GM12878 (cell line): Measurements from ENCODE around the gene ANKRD24. TPM values are rescaled to one million over a fixed set of nuclear protein-coding genes. Genes with fewer than 3 reads are reported as not detected.
"Not testable (repeated sequence)": the region's sequence is repeated elsewhere in the genome, so short reads cannot be mapped to it uniquely, and the experiment has no call there.

Experiments used
- ATAC-seq: fragments of 200-7000 bp; cut with Tn5 transposase; 3 replicates; pipeline ENCODE4 v1.9.1; 2020; ENCODE audit warnings: mild to moderate bottlenecking, moderate library complexity
- BruUV-seq: library from RNA; stranded (reverse); fragments of 400-500 nt; replicated peaks from 2 replicates; lab custom pipeline; 2021; lab: Mats Ljungman, UMichigan
- CTCF ChIA-PET: fragments of 300-600 bp; sonication (Branson Sonifier 250); formaldehyde crosslinking; extraction: SDS; loops from one replicate; lab custom pipeline; 2021; ENCODE audit warnings: inconsistent platforms; lab: Yijun Ruan, JAX
- POLR2A ChIA-PET: fragments of 350-600 bp; formaldehyde crosslinking; extraction: SDS; loops from one replicate; lab custom pipeline; 2021; ENCODE audit warnings: inconsistent platforms; lab: Charles Lee
- RAD21 ChIA-PET: fragments of 300-600 bp; sonication (Branson Sonifier 250); formaldehyde crosslinking; loops from one replicate; lab custom pipeline; 2023; ENCODE audit warnings: antibody characterized with exemption; ENCODE audit not compliant: unreplicated experiment; lab: Charles Lee
- SMC1A ChIA-PET: fragments of 300-600 bp; sonication (Branson Sonifier 250); formaldehyde crosslinking; loops from one replicate; lab custom pipeline; 2023; ENCODE audit not compliant: unreplicated experiment, uncharacterized antibody; lab: Charles Lee
- DNase-seq: peaks from one replicate; pipeline ENCODE4 v3.0.0-alpha.2; 2011; ENCODE audit warnings: low read depth, low spot score
- FAIRE-seq: peaks from 3 replicates; lab custom pipeline; 2011; peaks lifted over from hg19 to GRCh38; lab: Jason Lieb, UNC
- H2AFZ ChIP-seq: 2 replicates; pipeline ENCODE4 v1.6.0; 2011; ENCODE audit warnings: low read depth, low read length, control low read depth; ENCODE audit not compliant: control insufficient read depth
- H3K27ac ChIP-seq: 2 replicates; pipeline ENCODE4 v1.5.1; 2011; ENCODE audit warnings: control low read depth; ENCODE audit not compliant: control insufficient read depth, insufficient read depth
- H3K27me3 ChIP-seq, 2 experiments: replicated peaks in 1 of 2; 2 replicates each; pipeline versions ENCODE4 v1.6.0 to v1.6.1; 2011; ENCODE audit warnings: low read length in 1 of 2; ENCODE audit not compliant: control insufficient read depth in 2 of 2, insufficient read depth in 2 of 2
- H3K36me3 ChIP-seq, 2 experiments: 2 replicates each; pipeline ENCODE4 v1.5.1; 2011; ENCODE audit warnings: low read length in 1 of 2; ENCODE audit not compliant: control insufficient read depth in 2 of 2, insufficient read depth in 2 of 2
- H3K4me1 ChIP-seq: 2 replicates; pipeline ENCODE4 v1.6.1; 2011; ENCODE audit warnings: mild to moderate bottlenecking, low read length, moderate library complexity, mixed read lengths; ENCODE audit not compliant: control insufficient read depth, insufficient read depth
- H3K4me2 ChIP-seq: 2 replicates; pipeline ENCODE4 v1.6.0; 2011; ENCODE audit warnings: control low read depth; ENCODE audit not compliant: control insufficient read depth, insufficient read depth
- H3K4me3 ChIP-seq: fragments of 200-600 bp; sonication (generic); 2 replicates; pipeline ENCODE4 v1.5.1; 2016
- H3K79me2 ChIP-seq: 2 replicates; pipeline ENCODE4 v1.6.0; 2011; ENCODE audit warnings: low read length; ENCODE audit not compliant: control insufficient read depth, insufficient read depth
- H3K9ac ChIP-seq: 2 replicates; pipeline ENCODE4 v1.8.0; 2011; ENCODE audit warnings: low read length, control low read depth, mixed read lengths; ENCODE audit not compliant: control insufficient read depth, insufficient read depth
- H3K9me3 ChIP-seq: replicated peaks from 3 replicates; pipeline ENCODE4 v1.5.1; 2011; ENCODE audit warnings: mild to moderate bottlenecking, low read length; ENCODE audit not compliant: control insufficient read depth, insufficient read depth
- H4K20me1 ChIP-seq: 2 replicates; pipeline ENCODE4 v1.6.0; 2011; ENCODE audit not compliant: control insufficient read depth, insufficient read depth
- BHLHE40 ChIP-seq, 2 experiments: fragments of 450-650 bp in 1 of 2; IDR thresholded peaks; 2 replicates each; pipeline ENCODE4 v1.6.1; 2011 to 2017; ENCODE audit warnings: low read depth in 2 of 2, borderline replicate concordance in 1 of 2, improper control_type of control experiment in 1 of 2, low read length in 1 of 2, mild to moderate bottlenecking in 1 of 2
- EP300 ChIP-seq, 2 experiments: fragments of 150-350 bp in 1 of 2; IDR thresholded peaks; 2 replicates each; pipeline ENCODE4 v1.6.1; 2011 to 2012; ENCODE audit warnings: low read depth in 2 of 2, low read length in 2 of 2, borderline replicate concordance in 1 of 2, improper control_type of control experiment in 1 of 2, inconsistent platforms in 1 of 2; ENCODE audit not compliant: control insufficient read depth in 1 of 2
- NR2C1 ChIP-seq: fragments of 450-650 bp; IDR thresholded peaks from 2 replicates; pipeline ENCODE4 v1.6.1; 2017; ENCODE audit warnings: antibody characterized with exemption, mild to moderate bottlenecking, moderate library complexity
- SPI1 ChIP-seq: IDR thresholded peaks from 2 replicates; pipeline ENCODE4 v1.6.1; 2011; ENCODE audit warnings: low read depth, mild to moderate bottlenecking, low read length, moderate library complexity, borderline replicate concordance; ENCODE audit not compliant: insufficient read depth
- STAT3 ChIP-seq: IDR thresholded peaks from 2 replicates; pipeline ENCODE4 v1.6.1; 2011; ENCODE audit warnings: low read depth, low read length, improper control_type of control experiment
- ZSCAN29 ChIP-seq: fragments of 450-650 bp; IDR thresholded peaks from 2 replicates; pipeline ENCODE4 v1.6.1; 2017; ENCODE audit warnings: mild to moderate bottlenecking, moderate library complexity
- WGBS: methylation state at CpG from one replicate; pipeline ENCODE4 v1.1.6; 2016; ENCODE audit warnings: low lambda C conversion rate; ENCODE audit not compliant: insufficient replicate concordance, insufficient coverage; ENCODE audit errors: missing lambda C conversion rate; 5-methylcytosine and 5-hydroxymethylcytosine counted together
- in situ Hi-C: fragments of 300-500 bp; cut with MboI; formaldehyde crosslinking; loops from 9 replicates; pipeline ENCODE4 v1.14.3; 2018; ENCODE audit warnings: mixed read lengths
- intact Hi-C: fragments of 100-400 bp; cut with micrococcal nuclease; formaldehyde crosslinking; loops from one replicate; pipeline ENCODE4 v1.14.2; 2022; ENCODE audit not compliant: unreplicated experiment
- polyA plus RNA-seq, 11 experiments: library from polyadenylated mRNA; depleted of rRNA in 4 of 11; unstranded in 6 of 11; stranded (reverse) in 5 of 11; fragments of >200 nt; fragmentation: Nextera tagmentation in 4 of 11; fragmentation: Illumina TruSeq in 1 of 11; extraction: Ambion mirVana in 4 of 11; extraction: Trizol in 1 of 11; gene quantifications; 1 replicate in 1 of 11; 2 replicates in 10 of 11; pipeline versions ENCODE4 v1.2.1 to v1.2.3, GENCODE V29; 2011 to 2016; ENCODE audit warnings: inconsistent platforms in 2 of 11, missing spikeins in 2 of 11, low read depth in 1 of 11
- total RNA-seq, 4 experiments: library from RNA; depleted of rRNA in 3 of 4; stranded (reverse); fragments of >200 nt in 3 of 4; fragmentation: Illumina TruSeq in 1 of 4; extraction: Trizol in 1 of 4; gene quantifications; 2 replicates each; pipeline versions ENCODE4 v1.2.1 to v1.2.3, GENCODE V29; 2013 to 2021
- TF ChIP-seq, protein P1 (sequence below): IDR thresholded peaks from 2 replicates; pipeline ENCODE4 v1.6.1; 2012; ENCODE audit warnings: improper control_type of control experiment, low read depth, low read length; ENCODE audit not compliant: insufficient replicate concordance
- TF ChIP-seq, protein P2 (sequence below): IDR thresholded peaks from 2 replicates; pipeline ENCODE4 v1.6.1; 2011; ENCODE audit warnings: borderline replicate concordance, low read depth, mild to moderate bottlenecking, moderate library complexity, mixed read lengths, low read length; ENCODE audit not compliant: insufficient read depth; ENCODE audit errors: extremely low read length

ANKRD24 gene
- total and polyA plus RNA-seq, 10 of the 15 experiments (the other 5 are each of a cell fraction or from before 2014, with no cell fraction given): 0.02 to 0.59 (median 0.35) TPM; not detected in 1

DNA sequence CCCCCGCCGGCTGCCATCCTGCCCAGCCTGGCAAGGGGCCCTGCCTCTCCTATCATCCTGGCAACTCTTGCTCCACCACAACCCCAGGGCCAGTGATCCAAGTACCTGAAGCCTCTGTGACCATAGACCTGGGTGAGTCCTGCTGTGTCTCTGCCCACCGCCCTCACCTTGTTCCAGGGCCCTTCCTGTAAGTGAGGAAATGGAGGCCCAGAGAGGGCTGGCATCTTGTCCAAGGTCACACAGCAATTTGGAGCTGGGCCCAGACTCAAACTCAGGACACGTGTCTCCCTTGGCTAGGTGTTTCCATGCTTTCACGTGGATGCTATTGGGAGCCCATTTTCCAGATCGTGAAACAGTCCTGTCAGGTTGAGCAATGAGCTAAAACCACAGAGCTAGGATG, 25.3 kb upstream of the ANKRD24 start (continued):
- TF ChIP-seq, protein P1, sequence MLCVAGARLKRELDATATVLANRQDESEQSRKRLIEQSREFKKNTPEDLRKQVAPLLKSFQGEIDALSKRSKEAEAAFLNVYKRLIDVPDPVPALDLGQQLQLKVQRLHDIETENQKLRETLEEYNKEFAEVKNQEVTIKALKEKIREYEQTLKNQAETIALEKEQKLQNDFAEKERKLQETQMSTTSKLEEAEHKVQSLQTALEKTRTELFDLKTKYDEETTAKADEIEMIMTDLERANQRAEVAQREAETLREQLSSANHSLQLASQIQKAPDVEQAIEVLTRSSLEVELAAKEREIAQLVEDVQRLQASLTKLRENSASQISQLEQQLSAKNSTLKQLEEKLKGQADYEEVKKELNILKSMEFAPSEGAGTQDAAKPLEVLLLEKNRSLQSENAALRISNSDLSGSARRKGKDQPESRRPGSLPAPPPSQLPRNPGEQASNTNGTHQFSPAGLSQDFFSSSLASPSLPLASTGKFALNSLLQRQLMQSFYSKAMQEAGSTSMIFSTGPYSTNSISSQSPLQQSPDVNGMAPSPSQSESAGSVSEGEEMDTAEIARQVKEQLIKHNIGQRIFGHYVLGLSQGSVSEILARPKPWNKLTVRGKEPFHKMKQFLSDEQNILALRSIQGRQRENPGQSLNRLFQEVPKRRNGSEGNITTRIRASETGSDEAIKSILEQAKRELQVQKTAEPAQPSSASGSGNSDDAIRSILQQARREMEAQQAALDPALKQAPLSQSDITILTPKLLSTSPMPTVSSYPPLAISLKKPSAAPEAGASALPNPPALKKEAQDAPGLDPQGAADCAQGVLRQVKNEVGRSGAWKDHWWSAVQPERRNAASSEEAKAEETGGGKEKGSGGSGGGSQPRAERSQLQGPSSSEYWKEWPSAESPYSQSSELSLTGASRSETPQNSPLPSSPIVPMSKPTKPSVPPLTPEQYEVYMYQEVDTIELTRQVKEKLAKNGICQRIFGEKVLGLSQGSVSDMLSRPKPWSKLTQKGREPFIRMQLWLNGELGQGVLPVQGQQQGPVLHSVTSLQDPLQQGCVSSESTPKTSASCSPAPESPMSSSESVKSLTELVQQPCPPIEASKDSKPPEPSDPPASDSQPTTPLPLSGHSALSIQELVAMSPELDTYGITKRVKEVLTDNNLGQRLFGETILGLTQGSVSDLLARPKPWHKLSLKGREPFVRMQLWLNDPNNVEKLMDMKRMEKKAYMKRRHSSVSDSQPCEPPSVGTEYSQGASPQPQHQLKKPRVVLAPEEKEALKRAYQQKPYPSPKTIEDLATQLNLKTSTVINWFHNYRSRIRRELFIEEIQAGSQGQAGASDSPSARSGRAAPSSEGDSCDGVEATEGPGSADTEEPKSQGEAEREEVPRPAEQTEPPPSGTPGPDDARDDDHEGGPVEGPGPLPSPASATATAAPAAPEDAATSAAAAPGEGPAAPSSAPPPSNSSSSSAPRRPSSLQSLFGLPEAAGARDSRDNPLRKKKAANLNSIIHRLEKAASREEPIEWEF: no peak
- TF ChIP-seq EP300 (IDR thresholded peaks at IDR 0.05; ENCODE audit: borderline replicate concordance in 1 of 2, control insufficient read depth in 1 of 2, low read depth in 2 of 2, low read length in 2 of 2) (no peak), SPI1 (no peak), NR2C1 (no peak), STAT3 (no peak), BHLHE40 (IDR thresholded peaks at IDR 0.05; ENCODE audit: borderline replicate concordance in 1 of 2, low read depth in 2 of 2, low read length in 1 of 2) (no peak), ZSCAN29 (no peak)
- TF ChIP-seq, protein P2, sequence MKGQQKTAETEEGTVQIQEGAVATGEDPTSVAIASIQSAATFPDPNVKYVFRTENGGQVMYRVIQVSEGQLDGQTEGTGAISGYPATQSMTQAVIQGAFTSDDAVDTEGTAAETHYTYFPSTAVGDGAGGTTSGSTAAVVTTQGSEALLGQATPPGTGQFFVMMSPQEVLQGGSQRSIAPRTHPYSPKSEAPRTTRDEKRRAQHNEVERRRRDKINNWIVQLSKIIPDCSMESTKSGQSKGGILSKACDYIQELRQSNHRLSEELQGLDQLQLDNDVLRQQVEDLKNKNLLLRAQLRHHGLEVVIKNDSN: no peak

DNA sequence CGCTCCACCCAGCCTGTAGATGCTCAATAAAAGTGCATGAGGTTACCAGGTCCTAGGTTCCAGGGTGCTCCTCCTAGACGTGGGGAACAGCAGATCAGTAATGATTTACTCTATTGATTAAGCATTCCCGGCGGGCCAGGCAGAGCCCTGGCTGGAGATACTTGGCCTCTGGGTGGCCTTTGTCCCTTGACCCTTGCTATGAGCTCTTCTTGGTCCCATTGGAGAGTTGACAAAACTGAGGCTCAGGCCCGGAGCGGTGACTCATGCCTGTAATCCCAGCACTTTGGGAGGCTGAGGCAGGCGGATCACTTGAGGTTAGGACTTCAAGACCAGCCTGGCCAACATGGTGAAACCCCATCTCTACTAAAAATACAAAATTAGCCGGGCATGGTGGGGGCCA, 24.5 kb upstream of the ANKRD24 start:
- in situ Hi-C loops, H3K4me1 ChIP-seq, BruUV-seq, H3K4me3 ChIP-seq, intact Hi-C loops, DNase-seq, H2AFZ ChIP-seq, H4K20me1 ChIP-seq, H3K27me3 ChIP-seq, H3K9me3 ChIP-seq, H3K27ac ChIP-seq, H3K36me3 ChIP-seq, FAIRE-seq, H3K9ac ChIP-seq, H3K79me2 ChIP-seq, H3K4me2 ChIP-seq, ATAC-seq: not testable (repeated sequence)
- WGBS: 65% methylated on average over 8 of the region's 8 CpGs
- ChIA-PET SMC1A (interaction anchor here (1.0 kb wide), 1 partner anchor 18 kb away, joined by 3 read pairs; no protein-coding TSS in a partner anchor), CTCF (interaction anchor here (0.6 to 1.7 kb wide), 7 partner anchors 10 to 172 kb away, joined by 3 to 5 read pairs (median 3); no protein-coding TSS in a partner anchor), POLR2A (interaction anchor here (0.7 kb wide), 1 partner anchor 10 kb away, joined by 10 read pairs; no protein-coding TSS in a partner anchor), RAD21 (interaction anchor here (1.1 kb wide), 1 partner anchor 18 kb away, joined by 4 read pairs; no protein-coding TSS in a partner anchor)
